ENCODE data around the gene FAS.
"Not testable (repeated sequence)": the region's sequence is repeated elsewhere in the genome, so short reads cannot be mapped to it uniquely, and the experiment has no call there.

Gene FAS

GRCh38 chr10:89002226-89002978 lies 11.8 kb downstream of the FAS start:
- ChIA-PET POLR2A (interaction anchor here (1.0 kb wide), 1 partner anchor 9 kb away, joined by 3 read pairs; no protein-coding TSS in a partner anchor), CTCF (interaction anchor here (0.8 to 2.5 kb wide), 6 partner anchors 27 to 212 kb away, joined by 3 to 10 read pairs (median 6); no protein-coding TSS in a partner anchor)
- no peak for DNase-seq (ENCODE audit: low read depth, low spot score)
- TF ChIP-seq CTCF (IDR thresholded peaks at IDR 0.05; ENCODE audit: insufficient read depth, low read length, missing control alignments) = no peak
- H3K4me3 ChIP-seq (ENCODE audit: low read depth, low read length) = no peak overlapping the region

- no peak for DNase-seq (ENCODE audit: low read depth, low spot score)
- ChIA-PET POLR2A (no interaction called here), CTCF (interaction anchor here (0.8 to 1.1 kb wide), 4 partner anchors 17 to 214 kb away, joined by 3 read pairs; no protein-coding TSS in a partner anchor)
- TF ChIP-seq CTCF (IDR thresholded peaks at IDR 0.05; ENCODE audit: insufficient read depth, low read length, missing control alignments) = no peak
- no peak overlapping the region for H3K4me3 ChIP-seq (ENCODE audit: low read depth, low read length)
These were observed 12.7 kb downstream of the FAS start for GRCh38 chr10:89003344-89003743.

GRCh38 chr10:89007129-89007893 lies 16.7 kb downstream of the FAS start:
- CTCF ChIA-PET = interaction anchor here (0.8 to 5.2 kb wide), 9 partner anchors 11 to 208 kb away, joined by 3 to 32 read pairs (median 5); no protein-coding TSS in a partner anchor
- POLR2A ChIA-PET = no interaction called here
- no peak overlapping the region for H3K4me3 ChIP-seq (ENCODE audit: low read depth, low read length)
- no peak for TF ChIP-seq CTCF (IDR thresholded peaks at IDR 0.05; ENCODE audit: insufficient read depth, low read length, missing control alignments)
- DNase-seq (ENCODE audit: low read depth, low spot score) = no peak

- DNase-seq (ENCODE audit: low read depth, low spot score); H3K4me3 ChIP-seq (ENCODE audit: low read depth, low read length); POLR2A ChIA-PET: not testable (repeated sequence)
- CTCF ChIA-PET = interaction anchor here (0.7 to 4.2 kb wide), 7 partner anchors 11 to 200 kb away, joined by 3 to 48 read pairs (median 3); no protein-coding TSS in a partner anchor
These were observed 28.2 kb downstream of the FAS start for GRCh38 chr10:89018700-89019346.

GRCh38 chr10:89019569-89020327 lies 29.1 kb downstream of the FAS start:
- ChIA-PET CTCF (interaction anchor here (0.9 to 4.2 kb wide), 11 partner anchors 10 to 199 kb away, joined by 3 to 48 read pairs (median 6); no protein-coding TSS in a partner anchor), POLR2A (no interaction called here)
- TF ChIP-seq CTCF (IDR thresholded peaks at IDR 0.05; ENCODE audit: insufficient read depth, low read length, missing control alignments) = no peak
- H3K4me3 ChIP-seq (ENCODE audit: low read depth, low read length) = no peak overlapping the region
- no peak for DNase-seq (ENCODE audit: low read depth, low spot score)

GRCh38 chr10:89021526-89021925 lies 30.9 kb downstream of the FAS start:
- DNase-seq (ENCODE audit: low read depth, low spot score); POLR2A ChIA-PET; H3K4me3 ChIP-seq (ENCODE audit: low read depth, low read length): not testable (repeated sequence)
- CTCF ChIA-PET = interaction anchor here (0.8 to 4.1 kb wide), 7 partner anchors 9 to 196 kb away, joined by 3 to 48 read pairs (median 7); no protein-coding TSS in a partner anchor
